ENCODE measurements around the gene TNXB. TPM values are rescaled to one million over a fixed set of nuclear protein-coding genes. Genes with fewer than 3 reads are reported as not detected.
A peak's percentile ranks its signal among the peaks of the same experiment; 100 is the strongest.

Gene TNXB
- total RNA-seq, 2 experiments from 2014 or later: 5.7 to 6.4 TPM

- no peak for DNase-seq
- CTCF ChIA-PET: no interaction called here
- POLR2A ChIA-PET: no interaction called here
- no peaks in the 10 kb centered on the region for H3K4me1 Mint-ChIP-seq
- H3K9me3 Mint-ChIP-seq: no peaks in the 10 kb centered on the region
- H3K27me3 Mint-ChIP-seq: peaks cover 48% of the 10 kb centered on the region
- no peaks in the 10 kb centered on the region for H3K36me3 Mint-ChIP-seq (ENCODE audit: low read depth)
- H3K4me3 Mint-ChIP-seq: no peak overlapping the region
- no peak overlapping the region for H3K27ac Mint-ChIP-seq
These were observed 11.8 kb downstream of the TNXB start for GRCh38 chr6:32097364-32097763.

DNA sequence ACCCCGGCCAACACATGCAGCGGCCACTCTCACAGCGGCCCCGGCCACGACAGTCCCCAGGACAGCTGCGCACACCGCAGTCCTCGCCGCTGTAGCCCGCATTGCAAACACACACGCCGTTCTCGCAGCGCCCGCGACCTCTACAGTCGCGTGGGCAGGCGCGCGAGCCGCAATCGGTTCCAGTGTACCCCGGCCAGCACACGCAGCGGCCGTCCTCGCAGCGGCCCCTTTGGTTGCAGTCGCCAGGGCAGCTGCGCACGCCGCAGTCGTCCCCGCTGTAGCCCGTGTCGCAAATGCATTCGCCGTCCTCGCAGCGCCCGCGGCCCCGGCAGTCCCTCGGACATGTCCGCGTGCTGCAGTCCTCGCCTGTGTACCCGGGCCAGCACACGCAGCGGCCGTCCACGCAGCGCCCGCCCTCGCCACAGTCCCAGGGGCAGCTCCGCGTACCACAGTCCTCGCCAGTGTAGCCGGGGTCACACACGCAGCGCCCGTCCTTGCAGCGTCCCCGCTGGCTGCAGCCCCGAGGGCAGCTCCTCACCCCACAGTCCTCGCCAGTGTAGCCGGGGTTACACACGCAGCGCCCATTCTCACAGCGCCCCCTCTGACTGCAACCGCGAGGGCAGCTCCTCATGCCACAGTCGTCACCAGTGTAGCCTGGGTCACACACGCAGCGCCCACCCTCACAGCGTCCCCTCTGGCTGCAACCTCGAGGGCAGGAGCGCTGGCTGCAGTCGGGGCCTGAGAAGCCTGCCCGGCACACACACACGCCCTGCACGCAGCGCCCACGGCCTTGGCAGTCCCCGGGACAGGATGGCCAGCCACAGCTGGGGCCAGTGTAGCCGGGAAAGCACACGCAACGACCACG lies 12.5 kb downstream of the TNXB start:
- Mint-ChIP-seq H3K36me3 (ENCODE audit: low read depth) (no peaks in the 10 kb centered on the region), H3K27ac (no peak overlapping the region), H3K4me3 (no peak overlapping the region), H3K9me3 (no peaks in the 10 kb centered on the region), H3K27me3 (peaks cover 55% of the 10 kb centered on the region), H3K4me1 (no peaks in the 10 kb centered on the region)
- ChIA-PET POLR2A (interaction anchor here (0.8 kb wide), 1 partner anchor 11 kb away, joined by 3 read pairs; no protein-coding TSS in a partner anchor), CTCF (no interaction called here)
- DNase-seq: no peak

GRCh38 chr6:32096087-32096393 lies 13.1 kb downstream of the TNXB start:
- ChIA-PET POLR2A (interaction anchor here (0.8 kb wide), 1 partner anchor 12 kb away, joined by 3 read pairs; no protein-coding TSS in a partner anchor), CTCF (no interaction called here)
- H3K36me3 Mint-ChIP-seq (ENCODE audit: low read depth): no peaks in the 10 kb centered on the region
- H3K9me3 Mint-ChIP-seq: no peaks in the 10 kb centered on the region
- H3K27ac Mint-ChIP-seq: no peak overlapping the region
- H3K4me3 Mint-ChIP-seq: no peak overlapping the region
- peaks cover 55% of the 10 kb centered on the region for H3K27me3 Mint-ChIP-seq
- DNase-seq: no peak
- H3K4me1 Mint-ChIP-seq: no peaks in the 10 kb centered on the region

DNA sequence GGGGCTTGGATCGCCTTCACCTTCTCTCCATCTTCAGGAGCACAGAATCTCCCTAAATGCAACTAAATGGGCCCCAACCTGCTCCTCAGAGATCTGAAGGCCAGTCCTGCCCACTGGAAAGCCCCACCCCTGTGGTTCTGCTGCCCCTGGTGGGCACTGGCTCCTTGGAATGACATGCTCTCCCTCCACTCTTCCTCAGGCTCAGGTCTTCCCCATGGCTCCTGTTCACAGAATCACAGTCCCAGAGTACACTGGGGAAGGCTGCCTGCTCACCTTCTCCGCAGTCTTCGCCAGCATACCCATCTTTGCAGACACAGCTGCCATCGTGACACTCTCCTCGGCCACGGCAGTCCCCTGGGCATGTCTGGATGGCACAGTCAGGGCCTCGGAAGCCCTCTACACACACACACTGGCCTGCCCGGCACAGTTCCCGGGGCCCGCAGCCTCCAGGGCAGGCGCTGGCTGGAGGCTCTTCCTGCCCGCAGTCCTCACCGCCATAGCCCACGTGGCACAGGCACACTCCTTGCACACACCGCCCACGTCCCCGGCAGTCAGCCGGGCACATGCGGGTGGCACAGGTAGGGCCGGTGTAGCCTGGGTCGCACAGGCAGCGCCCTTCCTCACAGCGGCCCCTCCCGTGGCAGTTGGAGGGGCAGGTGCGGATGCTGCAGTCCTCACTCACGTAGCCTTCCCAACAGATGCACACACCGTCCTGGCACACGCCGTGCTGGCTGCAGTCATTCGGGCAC lies 13.6 kb downstream of the TNXB start:
- CTCF ChIA-PET: no interaction called here
- Mint-ChIP-seq H3K27me3 (peaks cover 55% of the 10 kb centered on the region), H3K4me3 (no peak overlapping the region), H3K4me1 (no peaks in the 10 kb centered on the region), H3K9me3 (no peaks in the 10 kb centered on the region), H3K27ac (no peak overlapping the region), H3K36me3 (ENCODE audit: low read depth) (no peaks in the 10 kb centered on the region)
- no peak for DNase-seq
- POLR2A ChIA-PET: no interaction called here

GRCh38 chr6:32092760-32093497 lies 16.2 kb downstream of the TNXB start:
- no peaks in the 10 kb centered on the region for H3K36me3 Mint-ChIP-seq (ENCODE audit: low read depth)
- H3K4me3 Mint-ChIP-seq: no peak overlapping the region
- peaks cover 62% of the 10 kb centered on the region for H3K27me3 Mint-ChIP-seq
- ChIA-PET POLR2A (no interaction called here), CTCF (interaction anchor here (2.0 kb wide), 1 partner anchor 25 kb away, joined by 8 read pairs; no protein-coding TSS in a partner anchor)
- H3K4me1 Mint-ChIP-seq: no peaks in the 10 kb centered on the region
- H3K9me3 Mint-ChIP-seq: no peaks in the 10 kb centered on the region
- no peak overlapping the region for H3K27ac Mint-ChIP-seq
- no peak for DNase-seq

- no peak overlapping the region for H3K4me3 Mint-ChIP-seq
- peaks cover 58% of the 10 kb centered on the region for H3K27me3 Mint-ChIP-seq
- CTCF ChIA-PET: no interaction called here
- H3K9me3 Mint-ChIP-seq: no peaks in the 10 kb centered on the region
- H3K27ac Mint-ChIP-seq: no peak overlapping the region
- H3K36me3 Mint-ChIP-seq (ENCODE audit: low read depth): no peaks in the 10 kb centered on the region
- DNase-seq: no peak
- peaks cover 12% of the 10 kb centered on the region for H3K4me1 Mint-ChIP-seq
- POLR2A ChIA-PET: no interaction called here
These were observed 19.9 kb downstream of the TNXB start for GRCh38 chr6:32089082-32089828.

DNA sequence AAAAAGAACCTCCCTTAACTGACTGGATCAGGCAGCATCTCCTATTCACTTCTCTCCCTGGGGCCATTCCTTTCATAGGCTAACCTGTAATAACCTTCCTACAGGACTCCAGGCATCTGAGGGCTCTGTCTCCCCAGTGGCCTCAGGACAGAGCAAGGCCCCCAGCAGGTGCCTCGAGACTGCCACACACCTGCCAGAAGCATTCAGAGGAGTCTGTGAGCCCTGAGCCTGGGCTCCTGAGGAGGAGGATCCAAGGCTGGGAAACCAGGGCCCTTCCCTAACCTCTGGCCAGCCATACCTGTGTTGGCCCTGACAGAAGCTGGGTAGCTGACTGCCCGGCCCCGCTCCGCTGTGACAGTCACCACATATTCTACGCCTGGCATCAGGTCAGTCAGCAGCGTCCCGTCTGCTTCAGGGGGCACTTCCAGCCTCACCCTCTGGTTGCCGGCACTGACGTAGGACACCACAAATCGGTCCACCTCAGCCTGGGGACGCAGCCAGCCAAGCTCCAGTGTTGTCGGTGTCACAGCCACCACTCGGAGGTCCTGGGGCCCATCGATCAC lies 20.6 kb downstream of the TNXB start:
- ChIA-PET CTCF (interaction anchor here (1.0 to 1.4 kb wide), 3 partner anchors 17 to 156 kb away, joined by 3 read pairs; no protein-coding TSS in a partner anchor), POLR2A (no interaction called here)
- H3K4me3 Mint-ChIP-seq: no peak overlapping the region
- DNase-seq: no peak
- no peaks in the 10 kb centered on the region for H3K9me3 Mint-ChIP-seq
- no peak overlapping the region for H3K27ac Mint-ChIP-seq
- peaks cover 63% of the 10 kb centered on the region for H3K27me3 Mint-ChIP-seq
- peaks cover 12% of the 10 kb centered on the region for H3K4me1 Mint-ChIP-seq
- H3K36me3 Mint-ChIP-seq (ENCODE audit: low read depth): no peaks in the 10 kb centered on the region

GRCh38 chr6:32087574-32088486 lies 21.3 kb downstream of the TNXB start:
- ChIA-PET POLR2A (no interaction called here), CTCF (interaction anchor here (0.5 to 1.4 kb wide), 4 partner anchors 17 to 166 kb away, joined by 3 to 4 read pairs (median 3); no protein-coding TSS in a partner anchor)
- peak; percentile 74 for DNase-seq
- H3K9me3 Mint-ChIP-seq: no peaks in the 10 kb centered on the region
- peaks cover 14% of the 10 kb centered on the region for H3K4me1 Mint-ChIP-seq
- H3K4me3 Mint-ChIP-seq: no peak overlapping the region
- peaks cover 65% of the 10 kb centered on the region for H3K27me3 Mint-ChIP-seq
- H3K36me3 Mint-ChIP-seq (ENCODE audit: low read depth): no peaks in the 10 kb centered on the region
- H3K27ac Mint-ChIP-seq: no peak overlapping the region

DNA sequence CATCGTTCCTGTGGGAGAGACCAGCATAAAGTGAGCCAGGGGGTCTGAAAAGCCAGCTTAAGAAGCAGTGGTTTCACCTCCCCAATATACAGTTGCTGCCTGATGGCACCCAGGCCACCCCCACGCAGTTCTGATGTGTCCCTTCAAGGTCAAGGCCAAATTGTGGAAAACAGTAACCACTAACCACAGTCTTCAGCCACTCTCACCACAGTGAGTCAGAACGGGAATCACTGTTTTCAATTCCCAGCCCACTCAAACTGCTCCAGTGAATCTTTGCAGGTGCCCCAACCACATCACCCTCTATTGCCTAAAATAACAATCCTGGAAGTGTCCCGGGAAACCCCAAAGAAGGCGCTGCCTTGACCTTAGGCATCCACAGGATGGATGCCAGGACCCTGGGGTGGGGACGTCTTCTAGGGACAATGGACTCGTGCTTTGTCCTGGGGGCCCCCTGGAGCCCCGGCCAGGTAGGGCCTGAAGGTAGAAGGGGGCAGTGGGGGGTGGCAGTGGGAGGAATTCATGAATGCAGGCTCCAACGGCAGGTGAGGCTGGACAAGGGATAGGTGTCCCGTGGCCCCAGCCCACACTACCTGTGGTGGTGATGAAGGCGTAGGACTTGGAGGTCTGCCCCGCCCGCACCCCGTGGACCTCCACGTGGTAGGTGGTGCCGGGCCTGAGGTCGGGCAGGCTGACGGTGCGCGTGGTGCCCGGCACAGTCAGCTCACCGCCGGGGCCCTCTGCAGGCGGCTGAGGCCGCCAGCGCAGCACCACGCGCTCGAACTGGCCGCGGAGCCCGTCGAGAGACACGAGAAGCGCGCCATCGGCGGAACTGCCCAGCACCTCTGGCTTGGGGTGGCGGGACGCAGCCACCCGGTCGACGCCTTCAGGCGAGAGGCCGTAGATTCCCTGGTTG lies 22.2 kb downstream of the TNXB start:
- ChIA-PET CTCF (interaction anchor here (1.4 kb wide), 1 partner anchor 72 kb away, joined by 3 read pairs; no protein-coding TSS in a partner anchor), POLR2A (no interaction called here)
- no peaks in the 10 kb centered on the region for H3K9me3 Mint-ChIP-seq
- no peak overlapping the region for H3K27ac Mint-ChIP-seq
- H3K36me3 Mint-ChIP-seq (ENCODE audit: low read depth): no peaks in the 10 kb centered on the region
- H3K4me1 Mint-ChIP-seq: peaks cover 15% of the 10 kb centered on the region
- H3K4me3 Mint-ChIP-seq: no peak overlapping the region
- peaks cover 64% of the 10 kb centered on the region for H3K27me3 Mint-ChIP-seq
- peak; percentile 20 for DNase-seq

GRCh38 chr6:32085759-32086459 lies 23.2 kb downstream of the TNXB start:
- DNase-seq: no peak
- H3K4me1 Mint-ChIP-seq: peaks cover 15% of the 10 kb centered on the region
- POLR2A ChIA-PET: no interaction called here

More at GRCh38 chr6:32085759-32086459, 23.2 kb downstream of the TNXB start:
- H3K4me3 Mint-ChIP-seq: no peak overlapping the region
- H3K27me3 Mint-ChIP-seq: peaks cover 67% of the 10 kb centered on the region
- CTCF ChIA-PET: no interaction called here
- H3K27ac Mint-ChIP-seq: no peak overlapping the region
- H3K9me3 Mint-ChIP-seq: no peaks in the 10 kb centered on the region
- H3K36me3 Mint-ChIP-seq (ENCODE audit: low read depth): no peaks in the 10 kb centered on the region

Measured in activated CD4-positive, alpha-beta memory T cell treated with anti-CD3 and anti-CD28 coated beads, Interleukin-2, amount 10 ng/mL, durations not matched to agents 7 days and 5 days (primary cell).